ENCODE results near the gene MELK. TPM values are rescaled to one million over a fixed set of nuclear protein-coding genes. Genes with fewer than 3 reads are reported as not detected.
A peak's percentile ranks its signal among the peaks of the same experiment; 100 is the strongest.

MELK gene
- polyA plus RNA-seq, 5 donors = 13.1 to 33.8 (median 19.9) TPM

- no peak for DNase-seq
These were observed 98.9 kb downstream of the MELK start for GRCh38 chr9:36671561-36671960.

DNA sequence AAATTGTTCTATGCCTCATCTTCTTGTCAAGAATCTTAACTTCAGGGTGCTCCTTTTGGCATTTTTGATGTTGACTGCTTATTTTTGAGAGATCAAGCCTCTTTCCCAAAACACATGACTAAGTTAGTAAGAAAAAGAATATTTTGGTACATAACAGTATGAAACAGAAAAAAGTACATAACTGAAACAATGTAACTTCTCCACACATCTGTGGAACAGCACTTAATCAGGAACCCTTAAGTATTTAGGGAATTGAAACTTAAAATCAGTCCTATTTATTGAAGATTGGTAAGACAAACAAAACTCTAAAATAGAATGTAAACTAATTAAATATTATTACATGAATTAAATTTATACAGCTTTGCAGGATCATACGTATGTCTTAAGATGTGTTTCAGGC lies 103.4 kb downstream of the MELK start:
- no peak for DNase-seq

DNA sequence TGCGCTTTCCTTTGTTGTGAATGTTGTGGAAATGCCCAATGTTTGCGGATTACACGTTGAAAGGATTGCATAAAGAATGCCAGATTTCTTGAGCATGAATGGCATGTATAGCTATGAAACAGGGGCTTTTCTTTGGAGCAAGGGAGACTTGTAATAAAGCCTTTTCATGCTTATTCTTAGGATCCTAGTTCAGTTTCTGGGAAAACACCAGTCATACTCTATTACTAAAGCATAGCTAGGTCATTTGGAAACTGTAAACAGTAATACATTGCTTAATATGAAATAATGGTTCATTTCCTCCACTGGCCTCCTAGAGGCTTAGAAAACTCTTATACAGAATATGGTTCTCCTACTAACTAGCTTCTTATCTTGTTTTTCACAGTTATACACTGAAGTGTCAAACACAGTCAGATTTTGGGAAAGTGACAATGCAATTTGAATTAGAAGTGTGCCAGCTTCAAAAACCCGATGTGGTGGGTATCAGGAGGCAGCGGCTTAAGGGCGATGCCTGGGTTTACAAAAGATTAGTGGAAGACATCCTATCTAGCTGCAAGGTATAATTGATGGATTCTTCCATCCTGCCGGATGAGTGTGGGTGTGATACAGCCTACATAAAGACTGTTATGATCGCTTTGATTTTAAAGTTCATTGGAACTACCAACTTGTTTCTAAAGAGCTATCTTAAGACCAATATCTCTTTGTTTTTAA lies 104.2 kb downstream of the MELK start:
- DNase-seq = no peak

DNA sequence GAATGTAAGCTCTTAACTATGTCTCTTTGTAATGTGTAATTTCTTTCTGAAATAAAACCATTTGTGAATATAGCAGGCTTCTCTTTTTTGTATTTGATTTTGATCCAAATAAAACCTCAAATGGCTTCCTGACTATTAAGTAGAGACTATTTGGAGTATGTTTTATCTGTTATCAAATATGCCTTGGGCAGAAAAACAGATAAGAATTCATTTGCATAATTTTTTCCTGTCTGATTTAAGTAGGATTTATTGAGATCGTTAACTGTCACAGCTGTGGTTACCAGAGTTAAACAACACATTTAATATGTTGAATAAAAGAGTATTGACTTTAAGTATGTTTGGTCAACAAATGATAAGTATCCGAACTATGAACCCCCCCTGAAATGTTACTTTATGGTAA lies 104.9 kb downstream of the MELK start:
- no peak for DNase-seq

- no peak for DNase-seq
These were observed 107.0 kb downstream of the MELK start for GRCh38 chr9:36679710-36680109.

DNA sequence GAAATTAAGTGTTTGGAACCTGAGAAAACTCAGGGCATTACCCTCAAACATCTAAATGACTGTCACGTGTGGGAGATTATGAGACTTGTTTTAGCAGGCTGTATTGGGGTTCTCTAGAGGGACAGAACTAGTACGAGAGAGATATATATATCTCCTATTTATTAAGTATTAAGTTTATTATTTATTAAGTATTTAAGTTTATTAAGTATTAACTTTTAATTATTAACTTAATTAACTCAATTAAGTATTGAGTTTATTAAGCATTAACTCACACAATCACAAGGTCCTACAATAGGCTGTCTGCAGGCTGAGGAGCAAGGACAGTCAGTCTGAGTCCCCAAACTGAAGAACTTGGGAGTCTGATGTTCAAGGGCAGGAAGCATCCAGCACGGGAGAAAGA lies 113.8 kb downstream of the MELK start:
- no peak for DNase-seq

DNA sequence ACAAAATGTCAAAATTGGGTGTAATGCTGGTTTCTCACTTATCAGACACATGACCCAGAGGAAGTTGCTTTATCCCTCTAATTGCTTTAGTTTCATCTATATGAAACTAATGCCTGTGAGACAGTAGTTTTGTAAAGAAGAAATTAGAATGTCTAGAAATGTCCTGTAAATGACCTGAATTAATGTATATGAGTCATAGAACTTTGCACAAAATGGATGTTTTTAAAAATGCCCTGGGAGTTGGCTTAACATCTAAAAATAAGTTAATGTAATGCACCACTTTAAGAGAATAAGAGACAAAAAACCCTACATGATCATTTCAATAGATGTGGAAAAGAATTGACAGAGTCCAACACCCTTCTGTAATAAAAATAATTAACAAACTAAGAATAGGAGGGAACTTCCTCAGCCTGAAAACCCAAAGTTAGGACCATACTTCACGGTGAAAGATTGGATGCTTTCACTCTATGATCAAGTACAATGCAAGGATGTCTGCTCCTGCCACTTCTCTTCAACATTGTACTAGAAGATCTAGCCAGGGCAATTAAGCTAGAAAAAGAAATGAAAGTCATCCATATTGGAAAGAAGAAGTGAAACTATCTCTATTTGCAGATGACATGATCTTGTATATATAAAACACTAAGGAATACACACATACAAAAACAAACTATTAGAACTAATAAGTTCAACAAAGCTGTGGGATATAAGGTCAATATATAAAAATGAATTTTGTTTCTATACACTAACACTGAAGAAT lies 117.9 kb downstream of the MELK start:
- no peak for DNase-seq

- no peak for DNase-seq
These were observed 119.0 kb downstream of the MELK start for GRCh38 chr9:36691671-36692070.

- no peak for DNase-seq
These were observed 126.3 kb downstream of the MELK start for GRCh38 chr9:36698984-36699383.

- no peak for DNase-seq
These were observed 131.5 kb downstream of the MELK start for GRCh38 chr9:36704148-36704547.

GRCh38 chr9:36713515-36714490 lies 141.1 kb downstream of the MELK start:
- DNase-seq = no peak

- DNase-seq = no peak
These were observed 143.8 kb downstream of the MELK start for GRCh38 chr9:36716496-36716895.

DNA sequence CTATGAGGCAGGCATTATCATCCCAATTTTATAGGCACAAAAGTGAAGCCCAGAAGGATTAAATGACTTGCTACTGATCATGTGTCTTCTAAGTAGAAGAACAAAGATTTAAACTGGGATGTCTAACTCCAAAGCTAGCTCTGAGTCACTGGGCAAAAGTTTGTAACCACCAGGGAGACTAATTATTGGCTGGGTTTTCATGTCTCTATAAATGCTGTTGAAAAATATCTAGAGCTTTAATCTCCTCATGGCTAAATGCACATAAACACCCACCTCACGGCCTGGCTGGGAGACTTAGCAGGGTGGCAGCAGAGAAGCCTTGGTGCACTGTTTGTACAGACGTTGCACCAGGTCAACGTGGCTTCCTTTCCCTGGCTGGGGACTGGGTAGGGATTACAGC lies 144.6 kb downstream of the MELK start:
- no peak for DNase-seq

- DNase-seq = no peak
These were observed 145.9 kb downstream of the MELK start for GRCh38 chr9:36718612-36719011.

DNA sequence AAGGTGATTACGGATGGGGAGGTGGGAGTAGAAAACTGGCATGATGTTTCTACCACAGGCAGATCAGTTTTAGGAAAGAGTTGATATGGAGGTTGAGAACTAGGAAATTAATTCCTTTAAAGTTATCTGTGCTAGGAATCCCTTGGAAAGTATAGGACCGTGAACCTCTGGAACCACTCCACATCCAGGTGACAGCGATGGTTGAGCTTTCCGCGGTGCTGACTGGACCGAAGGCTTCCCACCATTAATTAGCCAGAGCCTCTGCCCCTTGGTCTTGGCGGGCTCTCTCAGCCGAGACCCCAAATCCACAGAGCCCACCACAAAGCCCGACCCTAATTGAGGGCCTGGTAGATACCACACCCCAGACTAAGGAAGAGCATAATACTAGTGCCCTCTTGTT lies 147.3 kb downstream of the MELK start:
- DNase-seq = no peak

DNA sequence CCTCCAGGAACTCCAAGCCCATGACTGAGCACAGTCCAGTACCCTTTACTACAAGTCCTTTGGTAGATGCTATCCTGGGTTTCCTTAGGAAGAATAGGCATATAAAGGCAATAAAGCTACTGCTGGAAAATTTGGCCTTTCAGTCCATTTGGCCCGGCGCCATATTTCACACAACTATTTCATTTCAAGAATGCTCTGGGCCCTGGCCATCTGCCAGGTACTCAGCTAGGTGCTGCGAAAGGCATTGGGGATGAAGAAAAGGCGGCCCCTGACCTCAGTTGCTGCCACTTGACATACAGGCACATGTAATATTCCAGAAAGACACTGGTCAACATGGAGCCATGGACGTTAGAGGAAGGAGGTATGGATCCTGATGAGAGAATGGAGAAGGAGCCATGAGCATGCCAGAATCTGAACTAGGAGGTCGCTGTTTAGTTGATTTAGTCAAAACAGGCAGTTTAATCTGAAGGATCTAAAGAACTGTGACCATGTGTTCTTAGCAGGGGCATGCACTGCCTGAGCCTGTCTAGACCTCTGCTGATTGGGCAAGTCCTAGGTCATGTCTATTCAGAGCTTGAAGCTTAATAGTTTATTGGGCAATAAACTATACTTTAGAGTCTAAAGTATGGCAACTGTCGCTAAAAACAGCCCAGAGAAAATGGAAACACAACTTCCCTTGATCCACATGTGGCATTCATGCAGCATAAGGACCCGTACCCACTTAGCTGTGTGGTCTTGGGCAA lies 149.3 kb downstream of the MELK start:
- peak; percentile 15 to 18 for DNase-seq

- no peak for DNase-seq
These were observed 153.2 kb downstream of the MELK start for GRCh38 chr9:36725777-36726356.

Measured in right lung (tissue), 5 donors.